K562 (cell line): ENCODE data around the gene TMED5. TPM values are rescaled to one million over a fixed set of nuclear protein-coding genes. Genes with fewer than 3 reads are reported as not detected.

ENCODE experiments used
- ATAC-seq: fragments of 200-7000 bp; cut with Tn5 transposase; 3 replicates; pipeline ENCODE4 v1.9.1; 2020; ENCODE audit warnings: moderate library complexity
- BruUV-seq: library from RNA; stranded (reverse); fragments of 400-500 nt; replicated peaks from 2 replicates; lab custom pipeline; 2021; lab: Mats Ljungman, UMichigan
- CTCF ChIA-PET: fragments of 300-600 bp; formaldehyde crosslinking; extraction: SDS; loops from one replicate; lab custom pipeline; 2021; ENCODE audit warnings: low intra/inter-chr PET ratio; lab: Yijun Ruan, JAX
- POLR2A ChIA-PET: fragments of 300-600, 350-650 bp; sonication (Branson Sonifier 250); formaldehyde crosslinking; extraction: SDS; loops from one replicate; lab custom pipeline; 2021; ENCODE audit warnings: antibody characterized with exemption, inconsistent platforms; lab: Yijun Ruan, JAX
- DNase-seq, 4 experiments: peaks; one replicate each; pipeline versions ENCODE4 v3.0.0 to v3.0.0-alpha.2; 2011 to 2018; ENCODE audit warnings: low spot score in 3 of 4, mixed read lengths in 3 of 4; ENCODE audit errors: extremely low read depth in 1 of 4
- FAIRE-seq: peaks from 2 replicates; lab custom pipeline; 2011; peaks lifted over from hg19 to GRCh38; lab: Jason Lieb, UNC
- H2AFZ ChIP-seq: 2 replicates; pipeline ENCODE4 v1.6.0; 2011; ENCODE audit warnings: low read depth, low read length, control low read depth, inconsistent platforms
- H3K27ac ChIP-seq: fragments of 200-600 bp; 3 replicates; pipeline ENCODE4 v1.8.0; 2011; ENCODE audit warnings: low read depth, mild to moderate bottlenecking, control low read depth, inconsistent platforms, low read length, moderate library complexity, mixed read lengths; ENCODE audit errors: extremely low read depth
- H3K27me3 ChIP-seq, 2 experiments: fragments of 300-600 bp in 1 of 2; 2 replicates in 1 of 2; 3 replicates in 1 of 2; pipeline versions ENCODE4 v1.6.0 to v1.8.0; 2011; ENCODE audit warnings: inconsistent platforms in 2 of 2, low read length in 2 of 2, mild to moderate bottlenecking in 1 of 2, mixed read lengths in 1 of 2, moderate library complexity in 1 of 2; ENCODE audit not compliant: control insufficient read depth in 2 of 2, insufficient read depth in 2 of 2
- H3K36me3 ChIP-seq: fragments of 300-600 bp; 3 replicates; pipeline ENCODE4 v1.8.0; 2011; ENCODE audit warnings: mild to moderate bottlenecking, low read length, inconsistent platforms; ENCODE audit not compliant: control insufficient read depth, insufficient read depth
- H3K4me1 ChIP-seq, 2 experiments: fragments of 200-600 bp in 1 of 2; replicated peaks in 1 of 2; 2 replicates in 1 of 2; 3 replicates in 1 of 2; pipeline versions ENCODE4 v1.5.1 to v1.8.0; 2011; ENCODE audit warnings: inconsistent platforms in 2 of 2, low read length in 2 of 2, mild to moderate bottlenecking in 1 of 2, mixed read lengths in 1 of 2, moderate library complexity in 1 of 2; ENCODE audit not compliant: control insufficient read depth in 2 of 2, insufficient read depth in 2 of 2
- H3K4me2 ChIP-seq: 2 replicates; pipeline ENCODE4 v1.6.1; 2011; ENCODE audit warnings: low read length, control low read depth, inconsistent platforms, mixed read lengths; ENCODE audit not compliant: insufficient read depth
- H3K4me3 ChIP-seq: fragments of 200-600 bp; sonication (generic), shearing (Covaris generic); 2 replicates; pipeline ENCODE4 v1.5.1; 2016; ENCODE audit warnings: control low read depth, inconsistent platforms
- H3K79me2 ChIP-seq: fragments of 200-600 bp; 3 replicates; pipeline ENCODE4 v1.8.0; 2011; ENCODE audit warnings: low read length, inconsistent platforms; ENCODE audit not compliant: control insufficient read depth, insufficient read depth
- H3K9ac ChIP-seq, 2 experiments: 2 replicates each; pipeline versions ENCODE4 v1.6.0 to v1.6.1; 2011; ENCODE audit warnings: low read depth in 2 of 2, low read length in 2 of 2, control low read depth in 1 of 2, inconsistent platforms in 1 of 2, mild to moderate bottlenecking in 1 of 2, mixed read lengths in 1 of 2; ENCODE audit not compliant: insufficient read depth in 1 of 2
- H3K9me1 ChIP-seq: one replicate; pipeline ENCODE4 v1.6.0; 2011; ENCODE audit warnings: inconsistent platforms, mild to moderate bottlenecking, low read length, moderate library complexity; ENCODE audit not compliant: control insufficient read depth, insufficient read depth
- H3K9me3 ChIP-seq: replicated peaks from 2 replicates; pipeline ENCODE4 v1.5.1; 2011; ENCODE audit warnings: low read depth, low read length, inconsistent platforms; ENCODE audit not compliant: control insufficient read depth, insufficient read depth
- H4K20me1 ChIP-seq: replicated peaks from 2 replicates; pipeline ENCODE4 v1.6.1; 2011; ENCODE audit warnings: low read length, inconsistent platforms, mixed read lengths; ENCODE audit not compliant: control insufficient read depth, insufficient read depth
- ARID1B ChIP-seq: fragments of 450-650 bp; IDR thresholded peaks from 2 replicates; pipeline ENCODE4 v1.6.1; 2016; ENCODE audit warnings: antibody characterized with exemption, mild to moderate bottlenecking, inconsistent platforms
- CHD4 ChIP-seq: fragments of 200-600 bp; sonication (generic); IDR thresholded peaks from 3 replicates; pipeline ENCODE4 v1.6.1; 2012; ENCODE audit warnings: low read depth, mild to moderate bottlenecking, mixed read lengths, low read length, inconsistent platforms; ENCODE audit not compliant: insufficient read depth, insufficient replicate concordance, poor library complexity, severe bottlenecking
- DPF2 ChIP-seq: fragments of 450-650 bp; IDR thresholded peaks from 2 replicates; pipeline ENCODE4 v1.6.1; 2016
- MEIS2 ChIP-seq: fragments of 450-650 bp; IDR thresholded peaks from 2 replicates; pipeline ENCODE4 v1.6.1; 2014; ENCODE audit warnings: mild to moderate bottlenecking; ENCODE audit not compliant: partially characterized antibody
- NONO ChIP-seq, 2 experiments: fragments of 200-400 bp in 1 of 2; fragments of 450-650 bp in 1 of 2; formaldehyde crosslinking in 1 of 2; IDR thresholded peaks; 2 replicates each; pipeline ENCODE4 v1.6.1; 2017; ENCODE audit warnings: low read depth in 2 of 2, mild to moderate bottlenecking in 2 of 2, moderate library complexity in 2 of 2, low read length in 1 of 2
- NR2C1 ChIP-seq, 2 experiments: fragments of 450-650 bp; IDR thresholded peaks; 2 replicates each; pipeline ENCODE4 v1.6.1; 2017; ENCODE audit warnings: mild to moderate bottlenecking in 2 of 2, antibody characterized with exemption in 1 of 2, inconsistent platforms in 1 of 2, missing compliant biosample characterization in 1 of 2, missing genetic modification characterization in 1 of 2
- NR2C2 ChIP-seq, 2 experiments: fragments of 200-800 bp in 1 of 2; sonication (Bioruptor generic) in 1 of 2; sonication (generic) in 1 of 2; formaldehyde crosslinking in 1 of 2; IDR thresholded peaks; 2 replicates each; pipeline versions ENCODE4 v1.6.1 to v1.8.0; 2016 to 2022; ENCODE audit warnings: mild to moderate bottlenecking in 1 of 2, missing compliant biosample characterization in 1 of 2, missing genetic modification characterization in 1 of 2, missing genetic modification reagents in 1 of 2
- PBX2 ChIP-seq, 2 experiments: IDR thresholded peaks in 1 of 2; conservative IDR thresholded peaks in 1 of 2; 2 replicates each; pipeline ENCODE4 v1.6.1; 2016; ENCODE audit warnings: low read depth in 2 of 2, mild to moderate bottlenecking in 1 of 2, missing compliant biosample characterization in 1 of 2, missing genetic modification characterization in 1 of 2, moderate library complexity in 1 of 2
- PKNOX1 ChIP-seq: fragments of 450-650 bp; IDR thresholded peaks from 2 replicates; pipeline ENCODE4 v1.6.1; 2016
- SMARCA4 ChIP-seq: fragments of 450-650 bp; IDR thresholded peaks from 2 replicates; pipeline ENCODE4 v1.6.1; 2016
- ZNF609 ChIP-seq: sonication (generic); formaldehyde crosslinking; IDR thresholded peaks from 2 replicates; pipeline ENCODE4 v1.8.1; 2023; ENCODE audit warnings: missing genetic modification reagents, mild to moderate bottlenecking, borderline replicate concordance
- WGBS: fragments of 100-300 bp; shearing (Covaris generic); methylation state at CpG from one replicate; pipeline ENCODE4 v1.1.6; 2016; ENCODE audit warnings: low coverage, mixed read lengths; ENCODE audit not compliant: insufficient coverage; ENCODE audit errors: missing lambda C conversion rate; 5-methylcytosine and 5-hydroxymethylcytosine counted together
- in situ Hi-C: fragments of 300-500 bp; cut with MboI; formaldehyde crosslinking; loops from 4 replicates; pipeline ENCODE4 v1.15.0; 2018; ENCODE audit warnings: inconsistent platforms, mixed read lengths
- intact Hi-C: fragments of 100-400 bp; cut with micrococcal nuclease; formaldehyde crosslinking; loops from 2 replicates; pipeline ENCODE4 v1.14.2; 2022
- polyA plus RNA-seq, 8 experiments: library from polyadenylated mRNA; depleted of rRNA in 4 of 8; stranded (reverse) in 5 of 8; unstranded in 3 of 8; fragments of >200 nt; fragmentation: Nextera tagmentation in 2 of 8; fragmentation: Illumina TruSeq in 1 of 8; extraction: Ambion mirVana in 2 of 8; extraction: Trizol in 1 of 8; gene quantifications; 2 replicates each; pipeline versions ENCODE4 v1.2.1 to v1.2.3, GENCODE V29; 2011 to 2014; ENCODE audit warnings: inconsistent platforms in 1 of 8, missing spikeins in 1 of 8
- total RNA-seq, 7 experiments: library from RNA; depleted of rRNA in 6 of 7; stranded (reverse); fragments of >200 nt in 6 of 7; fragmentation: Illumina TruSeq in 2 of 7; extraction: Trizol in 2 of 7; gene quantifications; 2 replicates each; pipeline versions ENCODE4 v1.2.1 to v1.2.3, GENCODE V29; 2011 to 2021; ENCODE audit warnings: low replicate concordance in 1 of 7

TMED5 gene
- total and polyA plus RNA-seq, 9 of the 15 experiments (the other 6 are each of a cell fraction or from before 2014, with no cell fraction given): 28.7 to 83.7 (median 67.2) TPM

GRCh38 chr1:93159337-93159736 is 20.9 kb downstream of the TMED5 start:
- H3K9ac ChIP-seq: no peak overlapping the region
- peaks cover 59% of the 10 kb centered on the region; the same call in 2 of the 3 replicates for H3K36me3 ChIP-seq
- ChIA-PET CTCF (no interaction called here), POLR2A (no interaction called here)
- H3K9me1 ChIP-seq: no peaks in the 10 kb centered on the region
- H4K20me1 ChIP-seq: no peaks in the 10 kb centered on the region
- H2AFZ ChIP-seq: no peak overlapping the region
- no peaks in the 10 kb centered on the region for H3K27me3 ChIP-seq
- FAIRE-seq: no peak
- peaks cover 49% of the 10 kb centered on the region for H3K79me2 ChIP-seq
- no peak overlapping the region for H3K4me2 ChIP-seq
- H3K4me1 ChIP-seq: peaks cover 0 to 2% of the 10 kb centered on the region in 2 experiments; a peak in 1 of 5 replicates
- H3K9me3 ChIP-seq: no peaks in the 10 kb centered on the region
- peak; percentile 22; the same call in 1 of the 3 replicates for ATAC-seq
- 0 out of 2 replicates have a peak, but pooled peaks have one; percentile 20 for TF ChIP-seq SMARCA4
- no peak for TF ChIP-seq NONO (IDR thresholded peaks at IDR 0.05; ENCODE audit: low read depth in 2 of 2, low read length in 1 of 2)
- peak; percentile 43; the same call in 1 of the 2 replicates for TF ChIP-seq NR2C1 (IDR thresholded peaks at IDR 0.05)
- peak; percentile 51; the same call in 1 of the 2 replicates for TF ChIP-seq NR2C1 (tag; IDR thresholded peaks at IDR 0.05)
- TF ChIP-seq DPF2: 0 out of 2 replicates have a peak, but pooled peaks have one; percentile 33
- no peak for TF ChIP-seq PBX2 (CRISPR knock-in tag; IDR thresholded peaks at IDR 0.05; ENCODE audit: low read depth)
- peak; percentile 78 for TF ChIP-seq PBX2 (tag; conservative IDR thresholded peaks at IDR 0.05; ENCODE audit: low read depth)
- no peak for TF ChIP-seq ZNF609
- no peak for TF ChIP-seq NR2C2 (CRISPR knock-in tag; IDR thresholded peaks at IDR 0.05)
- TF ChIP-seq NR2C2 (tag; IDR thresholded peaks at IDR 0.05): peak; percentile 71
- TF ChIP-seq MEIS2: peak; percentile 81
- peak; percentile 51; the same call in 1 of the 2 replicates for TF ChIP-seq ARID1B
- peak; percentile 62 for TF ChIP-seq PKNOX1
- TF ChIP-seq CHD4: no peak
- intact Hi-C loops (no loop called here), in situ Hi-C loops (no loop called here)
- BruUV-seq: no TSS peak
- no peak for DNase-seq
- H3K27ac ChIP-seq: peak overlapping the region; percentile 49; the same call in 2 of the 3 replicates
- WGBS: 35% methylated on average over 2 of the region's 2 CpGs
- H3K4me3 ChIP-seq: no peak overlapping the region
